SU-DHL-6 (cell line): ENCODE measurements around the gene HEYL.

ENCODE experiments used
- H2AFZ ChIP-seq: fragments of 200-600 bp; sonication (generic); 2 replicates; pipeline ENCODE4 v1.6.1; 2014; ENCODE audit warnings: low read depth, mild to moderate bottlenecking, moderate library complexity, mixed read lengths, antibody characterized with exemption, low read length; ENCODE audit not compliant: severe bottlenecking
- H3F3A ChIP-seq: fragments of 200-600 bp; shearing (Covaris generic); 2 replicates; pipeline ENCODE4 v1.6.0; 2016; ENCODE audit warnings: antibody characterized with exemption, mild to moderate bottlenecking; ENCODE audit not compliant: insufficient read depth
- H3K27ac ChIP-seq: fragments of 200-600 bp; sonication (generic); 2 replicates; pipeline ENCODE4 v1.5.1; 2016; ENCODE audit warnings: low read depth, mild to moderate bottlenecking, low read length, moderate library complexity, mixed read lengths
- H3K27me3 ChIP-seq: fragments of 200-600 bp; sonication (generic), shearing (Covaris generic); 2 replicates; pipeline ENCODE4 v1.6.0; 2014; ENCODE audit warnings: mild to moderate bottlenecking, low read length
- H3K36me3 ChIP-seq: fragments of 200-600 bp; sonication (generic); 2 replicates; pipeline ENCODE4 v1.6.1; 2014; ENCODE audit warnings: mild to moderate bottlenecking, low read length, mixed read lengths
- H3K4me2 ChIP-seq: fragments of 300-600, 200-600 bp; shearing (Covaris generic), sonication (generic); 2 replicates; pipeline ENCODE4 v1.6.0; 2014; ENCODE audit warnings: low read length, low read depth, mild to moderate bottlenecking; ENCODE audit not compliant: poor library complexity, severe bottlenecking
- H3K4me3 ChIP-seq: fragments of 200-600 bp; sonication (generic); 2 replicates; pipeline ENCODE4 v1.5.1; 2014; ENCODE audit warnings: antibody characterized with exemption, low read length, mild to moderate bottlenecking, mixed read lengths; ENCODE audit not compliant: insufficient read depth, poor library complexity, severe bottlenecking
- H3K79me2 ChIP-seq: fragments of 200-600 bp; sonication (generic); 2 replicates; pipeline ENCODE4 v1.6.1; 2014; ENCODE audit warnings: mild to moderate bottlenecking, low read length, moderate library complexity; ENCODE audit not compliant: insufficient read depth
- H3K9ac ChIP-seq: fragments of 200-600 bp; sonication (generic); 2 replicates; pipeline ENCODE4 v1.7.0; 2014; ENCODE audit warnings: mild to moderate bottlenecking, low read length
- H3K9me2 ChIP-seq: fragments of 200-600 bp; sonication (generic); replicated peaks from 2 replicates; pipeline ENCODE4 v1.6.1; 2014; ENCODE audit warnings: low read length; ENCODE audit not compliant: insufficient read depth
- H3K9me3 ChIP-seq: fragments of 200-600 bp; sonication (generic); 2 replicates; pipeline ENCODE4 v1.6.1; 2014; ENCODE audit warnings: low read length, mixed read lengths; ENCODE audit not compliant: insufficient read depth
- H4K20me1 ChIP-seq: fragments of 200-600 bp; sonication (generic); 2 replicates; pipeline ENCODE4 v1.6.1; 2014; ENCODE audit warnings: low read depth, mild to moderate bottlenecking, antibody characterized with exemption, low read length, moderate library complexity, mixed read lengths
- CTCF ChIP-seq: fragments of 200-600 bp; sonication (generic); IDR thresholded peaks from one replicate; pipeline ENCODE4 v1.5.1; 2017; ENCODE audit warnings: antibody characterized with exemption, mild to moderate bottlenecking, low read length, moderate library complexity; ENCODE audit not compliant: insufficient read depth, poor library complexity, severe bottlenecking
- EZH2phosphoT487 ChIP-seq: fragments of 200-600 bp; sonication (generic), shearing (Covaris generic); conservative IDR thresholded peaks from 2 replicates; pipeline ENCODE4 v1.6.1; 2018; ENCODE audit warnings: mild to moderate bottlenecking, antibody characterized with exemption, low read length, moderate library complexity, mixed read lengths

The HEYL gene

GRCh38 chr1:39596163-39596562 lies 43.3 kb downstream of the HEYL start:
- H4K20me1 ChIP-seq: no peaks in the 10 kb centered on the region
- H3K9me2 ChIP-seq: no peaks in the 10 kb centered on the region
- no peak for TF ChIP-seq CTCF
- TF ChIP-seq EZH2phosphoT487: no peak
- H3K79me2 ChIP-seq: no peaks in the 10 kb centered on the region
- no peak overlapping the region for H3K4me2 ChIP-seq
- H3K4me3 ChIP-seq: no peak overlapping the region
- no peak overlapping the region for H3K9ac ChIP-seq
- H2AFZ ChIP-seq: no peak overlapping the region
- H3K36me3 ChIP-seq: no peaks in the 10 kb centered on the region
- no peaks in the 10 kb centered on the region for H3K9me3 ChIP-seq
- no peaks in the 10 kb centered on the region for H3F3A ChIP-seq
- H3K27ac ChIP-seq: no peak overlapping the region
- H3K27me3 ChIP-seq: no peaks in the 10 kb centered on the region

GRCh38 chr1:39593386-39593785 lies 46.1 kb downstream of the HEYL start:
- Histone ChIP-seq H3K9me2 (no peaks in the 10 kb centered on the region), H3K27ac (no peak overlapping the region), H3K9ac (no peak overlapping the region), H3K36me3 (no peaks in the 10 kb centered on the region), H3K79me2 (no peaks in the 10 kb centered on the region), H2AFZ (no peak overlapping the region), H4K20me1 (no peaks in the 10 kb centered on the region), H3F3A (no peaks in the 10 kb centered on the region), H3K27me3 (no peaks in the 10 kb centered on the region), H3K4me2 (no peak overlapping the region), H3K9me3 (no peaks in the 10 kb centered on the region), H3K4me3 (no peak overlapping the region)
- TF ChIP-seq CTCF: no peak
- no peak for TF ChIP-seq EZH2phosphoT487

GRCh38 chr1:39592069-39592468 lies 47.4 kb downstream of the HEYL start:
- Histone ChIP-seq H3K79me2 (no peaks in the 10 kb centered on the region), H3K9ac (no peak overlapping the region), H3F3A (no peaks in the 10 kb centered on the region), H3K4me3 (no peak overlapping the region), H4K20me1 (no peaks in the 10 kb centered on the region), H3K9me2 (no peaks in the 10 kb centered on the region), H3K9me3 (no peaks in the 10 kb centered on the region), H3K4me2 (no peak overlapping the region), H3K36me3 (no peaks in the 10 kb centered on the region), H3K27ac (no peak overlapping the region), H2AFZ (no peak overlapping the region), H3K27me3 (no peaks in the 10 kb centered on the region)
- TF ChIP-seq CTCF (no peak), EZH2phosphoT487 (no peak)

GRCh38 chr1:39590546-39590945 lies 48.9 kb downstream of the HEYL start:
- TF ChIP-seq CTCF (no peak), EZH2phosphoT487 (no peak)
- H3K9me3 ChIP-seq: no peaks in the 10 kb centered on the region
- no peak overlapping the region for H2AFZ ChIP-seq
- H3K27me3 ChIP-seq: no peaks in the 10 kb centered on the region
- no peaks in the 10 kb centered on the region for H3F3A ChIP-seq
- H3K27ac ChIP-seq: no peak overlapping the region
- no peaks in the 10 kb centered on the region for H4K20me1 ChIP-seq
- no peaks in the 10 kb centered on the region for H3K36me3 ChIP-seq
- no peaks in the 10 kb centered on the region for H3K9me2 ChIP-seq
- no peak overlapping the region for H3K9ac ChIP-seq
- no peak overlapping the region for H3K4me3 ChIP-seq
- no peaks in the 10 kb centered on the region for H3K79me2 ChIP-seq
- H3K4me2 ChIP-seq: no peak overlapping the region
